ENCODE measurements around the gene SYK. TPM values are rescaled to one million over a fixed set of nuclear protein-coding genes. Genes with fewer than 3 reads are reported as not detected.

The SYK gene
- total RNA-seq, 2 experiments from 2014 or later: 0.11 to 0.64 TPM

- H3K27ac Mint-ChIP-seq: no peak overlapping the region
- ATAC-seq: no peak
- no peaks in the 10 kb centered on the region for H3K36me3 Mint-ChIP-seq (ENCODE audit: low read depth)
- no peaks in the 10 kb centered on the region for H3K4me1 Mint-ChIP-seq
- CTCF ChIA-PET: interaction anchor here (0.6 to 1.6 kb wide), 6 partner anchors 8 to 1273 kb away, joined by 3 to 5 read pairs (median 3); no protein-coding TSS in a partner anchor
- no peak overlapping the region for H3K4me3 Mint-ChIP-seq
- POLR2A ChIA-PET: no interaction called here
- H3K27me3 Mint-ChIP-seq: peaks cover 1% of the 10 kb centered on the region
- H3K9me3 Mint-ChIP-seq (ENCODE audit: low read depth): no peaks in the 10 kb centered on the region
- intact Hi-C loops (cut with DNase I, micrococcal nuclease): loop anchor here (1.0 to 5.0 kb wide), 8 partner anchors 98 to 1294 kb away; no protein-coding TSS in a partner anchor
- DNase-seq: peak; percentile 57
Measured at GRCh38 chr9:90870621-90871326, 69.2 kb downstream of the SYK start.

GRCh38 chr9:90871327-90871935 is 69.8 kb downstream of the SYK start:
- no peaks in the 10 kb centered on the region for H3K36me3 Mint-ChIP-seq (ENCODE audit: low read depth)
- no peak for DNase-seq
- peaks cover 1% of the 10 kb centered on the region for H3K27me3 Mint-ChIP-seq
- H3K4me3 Mint-ChIP-seq: no peak overlapping the region
- intact Hi-C loops (cut with DNase I, micrococcal nuclease): loop anchor here (1.0 to 5.0 kb wide), 8 partner anchors 99 to 1295 kb away; no protein-coding TSS in a partner anchor
- H3K27ac Mint-ChIP-seq: no peak overlapping the region
- ChIA-PET POLR2A (no interaction called here), CTCF (interaction anchor here (1.0 to 1.4 kb wide), 2 partner anchors 8 to 20 kb away, joined by 3 read pairs; no protein-coding TSS in a partner anchor)
- H3K9me3 Mint-ChIP-seq (ENCODE audit: low read depth): no peaks in the 10 kb centered on the region
- ATAC-seq: no peak
- H3K4me1 Mint-ChIP-seq: no peaks in the 10 kb centered on the region

- POLR2A ChIA-PET: no interaction called here
- ATAC-seq (peak; percentile 16), DNase-seq (no peak)
- intact Hi-C loops (cut with DNase I, micrococcal nuclease): loop anchor here (5.0 kb wide), 3 partner anchors 101 to 1276 kb away; no protein-coding TSS in a partner anchor
- Mint-ChIP-seq H3K27ac (no peak overlapping the region), H3K4me1 (no peaks in the 10 kb centered on the region), H3K9me3 (ENCODE audit: low read depth) (no peaks in the 10 kb centered on the region), H3K4me3 (no peak overlapping the region), H3K36me3 (ENCODE audit: low read depth) (no peaks in the 10 kb centered on the region), H3K27me3 (peaks cover 1% of the 10 kb centered on the region)
- CTCF ChIA-PET: interaction anchor here (0.7 to 1.3 kb wide), 3 partner anchors 13 to 106 kb away, joined by 3 to 4 read pairs (median 3); no protein-coding TSS in a partner anchor
Measured at GRCh38 chr9:90872835-90873294, 71.2 kb downstream of the SYK start.

- ATAC-seq: no peak
- CTCF ChIA-PET: interaction anchor here (0.7 to 1.3 kb wide), 5 partner anchors 14 to 371 kb away, joined by 3 to 6 read pairs (median 3); no protein-coding TSS in a partner anchor
- Mint-ChIP-seq H3K27me3 (peaks cover 3% of the 10 kb centered on the region), H3K27ac (no peak overlapping the region), H3K36me3 (ENCODE audit: low read depth) (no peaks in the 10 kb centered on the region), H3K4me1 (no peaks in the 10 kb centered on the region), H3K9me3 (ENCODE audit: low read depth) (no peaks in the 10 kb centered on the region), H3K4me3 (no peak overlapping the region)
- intact Hi-C loops (cut with DNase I, micrococcal nuclease): loop anchor here (5.0 kb wide), 3 partner anchors 101 to 1276 kb away; no protein-coding TSS in a partner anchor
- POLR2A ChIA-PET: no interaction called here
- DNase-seq: no peak
Measured at GRCh38 chr9:90873422-90873821, 71.8 kb downstream of the SYK start.

GRCh38 chr9:90874194-90874593 is 72.6 kb downstream of the SYK start:
- DNase-seq: no peak
- Mint-ChIP-seq H3K27ac (no peak overlapping the region), H3K36me3 (ENCODE audit: low read depth) (no peaks in the 10 kb centered on the region), H3K9me3 (ENCODE audit: low read depth) (no peaks in the 10 kb centered on the region), H3K27me3 (peaks cover 7% of the 10 kb centered on the region), H3K4me3 (no peak overlapping the region), H3K4me1 (no peaks in the 10 kb centered on the region)
- ChIA-PET CTCF (interaction anchor here (0.7 kb wide), 1 partner anchor 266 kb away, joined by 3 read pairs; no protein-coding TSS in a partner anchor), POLR2A (no interaction called here)
- ATAC-seq: no peak
- intact Hi-C loops (cut with DNase I, micrococcal nuclease): loop anchor here (5.0 kb wide), 3 partner anchors 102 to 1277 kb away; no protein-coding TSS in a partner anchor

- ChIA-PET CTCF (interaction anchor here (0.8 to 1.7 kb wide), 4 partner anchors 9 to 594 kb away, joined by 3 to 4 read pairs (median 4); no protein-coding TSS in a partner anchor), POLR2A (no interaction called here)
- Mint-ChIP-seq H3K4me3 (no peak overlapping the region), H3K9me3 (ENCODE audit: low read depth) (no peaks in the 10 kb centered on the region), H3K4me1 (no peaks in the 10 kb centered on the region), H3K27me3 (peaks cover 5% of the 10 kb centered on the region), H3K36me3 (ENCODE audit: low read depth) (no peaks in the 10 kb centered on the region), H3K27ac (no peak overlapping the region)
- intact Hi-C loops (cut with DNase I, micrococcal nuclease): no loop called here
- DNase-seq: no peak
- no peak for ATAC-seq
Measured at GRCh38 chr9:90878562-90878961, 76.9 kb downstream of the SYK start.

GRCh38 chr9:90880066-90880465 is 78.4 kb downstream of the SYK start:
- H3K9me3 Mint-ChIP-seq (ENCODE audit: low read depth): peaks cover 2% of the 10 kb centered on the region

GRCh38 chr9:90880669-90881068 is 79.0 kb downstream of the SYK start:
- intact Hi-C loops (cut with DNase I, micrococcal nuclease): no loop called here
- Mint-ChIP-seq H3K9me3 (ENCODE audit: low read depth) (peaks cover 6% of the 10 kb centered on the region), H3K27ac (no peak overlapping the region), H3K4me3 (no peak overlapping the region), H3K4me1 (no peaks in the 10 kb centered on the region), H3K36me3 (ENCODE audit: low read depth) (no peaks in the 10 kb centered on the region), H3K27me3 (peaks cover 5% of the 10 kb centered on the region)
- ATAC-seq (no peak), DNase-seq (no peak)
- ChIA-PET CTCF (no interaction called here), POLR2A (no interaction called here)

More at GRCh38 chr9:90880066-90880465, 78.4 kb downstream of the SYK start:
- H3K27me3 Mint-ChIP-seq: peaks cover 5% of the 10 kb centered on the region
- CTCF ChIA-PET: no interaction called here
- no peak for DNase-seq
- POLR2A ChIA-PET: no interaction called here
- H3K27ac Mint-ChIP-seq: no peak overlapping the region
- no peak for ATAC-seq
- no peaks in the 10 kb centered on the region for H3K36me3 Mint-ChIP-seq (ENCODE audit: low read depth)
- H3K4me3 Mint-ChIP-seq: no peak overlapping the region
- intact Hi-C loops (cut with DNase I, micrococcal nuclease): no loop called here
- no peaks in the 10 kb centered on the region for H3K4me1 Mint-ChIP-seq

GRCh38 chr9:90881648-90882047 is 80.0 kb downstream of the SYK start:
- Mint-ChIP-seq H3K4me3 (no peak overlapping the region), H3K9me3 (ENCODE audit: low read depth) (peaks cover 10% of the 10 kb centered on the region), H3K36me3 (ENCODE audit: low read depth) (no peaks in the 10 kb centered on the region), H3K27me3 (peaks cover 5% of the 10 kb centered on the region), H3K4me1 (no peaks in the 10 kb centered on the region), H3K27ac (no peak overlapping the region)
- ChIA-PET POLR2A (no interaction called here), CTCF (interaction anchor here (0.5 kb wide), 1 partner anchor 9 kb away, joined by 3 read pairs; no protein-coding TSS in a partner anchor)
- no peak for ATAC-seq
- no peak for DNase-seq
- intact Hi-C loops (cut with DNase I, micrococcal nuclease): no loop called here

GRCh38 chr9:90882991-90883600 is 81.5 kb downstream of the SYK start:
- Mint-ChIP-seq H3K9me3 (ENCODE audit: low read depth) (peaks cover 10% of the 10 kb centered on the region), H3K27ac (no peak overlapping the region), H3K4me3 (no peak overlapping the region), H3K4me1 (no peaks in the 10 kb centered on the region), H3K36me3 (ENCODE audit: low read depth) (no peaks in the 10 kb centered on the region), H3K27me3 (peaks cover 5% of the 10 kb centered on the region)
- POLR2A ChIA-PET: no interaction called here
- ATAC-seq (no peak), DNase-seq (no peak)
- intact Hi-C loops (cut with DNase I, micrococcal nuclease): no loop called here
- CTCF ChIA-PET: no interaction called here

GRCh38 chr9:90883661-90884060 is 82.0 kb downstream of the SYK start:
- no peak overlapping the region for H3K27ac Mint-ChIP-seq
- H3K9me3 Mint-ChIP-seq (ENCODE audit: low read depth): peaks cover 10% of the 10 kb centered on the region
- peaks cover 1% of the 10 kb centered on the region for H3K27me3 Mint-ChIP-seq
- POLR2A ChIA-PET: no interaction called here
- no peaks in the 10 kb centered on the region for H3K4me1 Mint-ChIP-seq
- H3K36me3 Mint-ChIP-seq (ENCODE audit: low read depth): no peaks in the 10 kb centered on the region
- intact Hi-C loops (cut with DNase I, micrococcal nuclease): no loop called here
- ATAC-seq (no peak), DNase-seq (no peak)
- no peak overlapping the region for H3K4me3 Mint-ChIP-seq
- CTCF ChIA-PET: no interaction called here
